Measurements from ENCODE around the gene CP.

- no peak for TF ChIP-seq CTCF (IDR thresholded peaks at IDR 0.05 in 4 of 5, conservative IDR thresholded peaks at IDR 0.05 in 1 of 5)
- no peak for TF ChIP-seq POLR2A (IDR thresholded peaks at IDR 0.05)
Observed at GRCh38 chr3:149151843-149152242, 69.8 kb downstream of the CP start.
